Measurements from ENCODE around the gene UNC45B.
"Not testable (repeated sequence)": the region's sequence is repeated elsewhere in the genome, so short reads cannot be mapped to it uniquely, and the experiment has no call there.

UNC45B gene

GRCh38 chr17:35135322-35135721 is 12.3 kb upstream of the UNC45B start:
- Histone ChIP-seq H3K4me3 (no peak overlapping the region), H3K4me1 (peaks cover 0 to 9% (median 7%) of the 10 kb centered on the region in 10 experiments; a peak in 16 of 20 replicates), H3K27me3 (no peaks in the 10 kb centered on the region), H3K9ac (no peak overlapping the region), H4K20me1 (peaks cover 0 to 96% (median 77%) of the 10 kb centered on the region in 11 experiments; a peak in 18 of 22 replicates), H3K9me3 (replicated peaks in 1 of 11) (no peaks in the 10 kb centered on the region), H3K27ac (no peak overlapping the region), H3K4me2 (no peak overlapping the region), H3K36me3 (peaks cover 84 to 100% (median 100%) of the 10 kb centered on the region in 11 experiments)
- TF ChIP-seq Cebpa-rat (IDR thresholded peaks at IDR 0.05) = no peak

DNA sequence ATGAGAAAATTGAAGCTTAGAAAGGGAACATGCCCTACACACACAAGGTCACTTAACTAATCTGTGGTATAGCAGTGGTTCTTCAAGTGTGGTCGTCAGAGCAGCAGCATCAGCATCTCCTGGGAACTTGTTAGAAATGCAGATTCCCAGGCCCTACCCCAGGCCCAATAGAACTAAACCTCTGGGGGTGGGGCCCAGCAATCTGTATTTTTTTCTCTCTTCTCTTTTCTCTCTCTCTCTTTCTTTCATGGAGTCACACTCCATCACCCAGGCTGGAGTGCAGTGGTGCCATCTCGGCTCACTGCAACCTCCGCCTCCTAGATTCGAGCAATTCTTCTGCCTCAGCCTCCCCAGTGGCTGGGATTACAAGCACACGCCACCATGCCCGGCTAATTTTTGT is 9.4 kb upstream of the UNC45B start:
- Histone ChIP-seq H3K9me3 (replicated peaks in 1 of 11) (no peaks in the 10 kb centered on the region), H3K9ac (no peak overlapping the region), H3K4me3 (no peak overlapping the region), H4K20me1 (peaks cover 0 to 77% (median 54%) of the 10 kb centered on the region in 11 experiments; a peak in 18 of 22 replicates), H3K27ac (no peak overlapping the region), H3K4me2 (no peak overlapping the region), H3K27me3 (no peaks in the 10 kb centered on the region), H3K4me1 (peaks cover 12 to 21% (median 17%) of the 10 kb centered on the region in 10 experiments), H3K36me3 (peaks cover 61 to 78% (median 72%) of the 10 kb centered on the region in 11 experiments)
- TF ChIP-seq Cebpa-rat (IDR thresholded peaks at IDR 0.05) = no peak

- Histone ChIP-seq H3K4me1 (peaks cover 12 to 21% (median 17%) of the 10 kb centered on the region in 10 experiments), H4K20me1 (peaks cover 0 to 43% (median 30%) of the 10 kb centered on the region in 11 experiments; a peak in 17 of 22 replicates), H3K9me3 (replicated peaks in 1 of 11) (no peaks in the 10 kb centered on the region), H3K27me3 (no peaks in the 10 kb centered on the region), H3K36me3 (peaks cover 24 to 42% (median 35%) of the 10 kb centered on the region in 11 experiments), H3K4me3 (peak within 1 kb of the TSS; percentile 79 to 99 (median 94)), H3K27ac (peak within 1 kb of the TSS in 10 of 11 experiments; percentile 50 to 96 (median 86); a peak in 20 of 22 replicates), H3K9ac (peak within 1 kb of the TSS; percentile 69 to 98 (median 88)), H3K4me2 (peak within 1 kb of the TSS; percentile 79 to 97 (median 90))
- TF ChIP-seq Cebpa-rat (IDR thresholded peaks at IDR 0.05) = no peak
These were observed 5.7 kb upstream of the UNC45B start, which contains the start of gene NLE1 for GRCh38 chr17:35141681-35142466. NLE1 (minus strand) TSS chr17:35142303; CDS start chr17:35142275, 28 bp downstream.

DNA sequence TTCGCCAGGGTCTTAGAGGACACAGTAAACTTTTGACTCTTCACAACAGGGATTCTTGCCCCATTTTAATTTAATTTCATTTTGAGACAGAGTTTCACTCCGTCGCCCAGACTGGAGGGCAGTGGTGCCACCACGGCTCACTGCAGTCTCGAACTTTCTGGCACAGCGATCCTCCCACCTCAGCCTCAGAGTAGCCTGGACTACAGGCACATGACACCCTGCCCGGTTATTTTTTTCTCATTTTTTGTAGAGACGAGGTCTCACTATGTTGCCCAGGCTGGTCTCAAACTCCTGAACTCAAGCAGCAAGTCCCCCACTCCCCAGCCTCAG is 5.2 kb upstream of the UNC45B start:
- Histone ChIP-seq H4K20me1 (peaks cover 0 to 37% (median 26%) of the 10 kb centered on the region in 11 experiments; a peak in 15 of 22 replicates), H3K36me3 (peaks cover 19 to 36% (median 30%) of the 10 kb centered on the region in 11 experiments), H3K27me3 (no peaks in the 10 kb centered on the region), H3K4me2 (peak overlapping the region in 6 of 11 experiments; percentile 32 to 92 (median 90); a peak in 9 of 22 replicates), H3K4me3 (peak overlapping the region; percentile 79 to 99 (median 94); a peak in 15 of 20 replicates), H3K9ac (peak overlapping the region in 5 of 11 experiments; percentile 86 to 98 (median 89); a peak in 8 of 22 replicates), H3K4me1 (peaks cover 12 to 21% (median 17%) of the 10 kb centered on the region in 10 experiments), H3K9me3 (replicated peaks in 1 of 11) (no peaks in the 10 kb centered on the region), H3K27ac (peak overlapping the region in 2 of 11 experiments; percentile 84 to 96; a peak in 3 of 22 replicates)
- TF ChIP-seq Cebpa-rat (IDR thresholded peaks at IDR 0.05) = no peak

DNA sequence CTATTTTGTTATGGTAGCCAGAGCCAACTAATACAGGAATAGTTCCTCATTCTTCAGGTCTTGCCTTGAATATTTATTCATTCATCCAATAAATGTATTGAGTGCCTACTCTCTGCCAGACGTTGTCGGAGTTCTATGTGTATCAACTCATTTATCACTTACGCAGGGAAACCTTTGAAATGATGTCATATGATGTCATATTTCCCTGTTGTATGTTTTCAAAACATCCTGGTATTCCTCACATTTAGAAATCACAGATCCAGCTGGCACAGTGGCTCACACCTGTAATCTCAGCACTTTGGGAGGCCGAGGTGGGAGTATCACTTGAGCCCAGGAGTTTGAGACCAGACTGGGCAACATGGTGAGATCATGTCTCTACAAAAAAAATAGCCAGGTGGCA is 2.8 kb upstream of the UNC45B start:
- H3K36me3 ChIP-seq = peaks cover 0 to 13% (median 5%) of the 10 kb centered on the region in 11 experiments; a peak in 18 of 22 replicates
- no peak overlapping the region for H3K9ac ChIP-seq
- H3K9me3 ChIP-seq (replicated peaks in 1 of 11) = no peaks in the 10 kb centered on the region
- no peak overlapping the region for H3K4me2 ChIP-seq
- peaks cover 0 to 15% (median 8%) of the 10 kb centered on the region in 11 experiments; a peak in 14 of 22 replicates for H4K20me1 ChIP-seq
- H3K4me3 ChIP-seq = no peak overlapping the region
- H3K4me1 ChIP-seq = peaks cover 12 to 19% (median 15%) of the 10 kb centered on the region in 10 experiments
- H3K27ac ChIP-seq = no peak overlapping the region
- TF ChIP-seq Cebpa-rat (IDR thresholded peaks at IDR 0.05) = no peak
- H3K27me3 ChIP-seq = no peaks in the 10 kb centered on the region

GRCh38 chr17:35146214-35146833 is 1.3 kb upstream of the UNC45B start:
- no peak overlapping the region for H3K4me2 ChIP-seq
- H3K4me3 ChIP-seq = no peak overlapping the region
- H3K36me3 ChIP-seq = no peaks in the 10 kb centered on the region
- peaks cover 0 to 7% (median under 1%) of the 10 kb centered on the region in 10 experiments; a peak in 10 of 20 replicates for H3K4me1 ChIP-seq
- H3K9me3 ChIP-seq (replicated peaks in 1 of 11) = no peaks in the 10 kb centered on the region
- no peak overlapping the region for H3K27ac ChIP-seq
- H3K9ac ChIP-seq = no peak overlapping the region
- no peaks in the 10 kb centered on the region for H4K20me1 ChIP-seq
- H3K27me3 ChIP-seq = no peaks in the 10 kb centered on the region
- TF ChIP-seq Cebpa-rat (IDR thresholded peaks at IDR 0.05) = no peak

DNA sequence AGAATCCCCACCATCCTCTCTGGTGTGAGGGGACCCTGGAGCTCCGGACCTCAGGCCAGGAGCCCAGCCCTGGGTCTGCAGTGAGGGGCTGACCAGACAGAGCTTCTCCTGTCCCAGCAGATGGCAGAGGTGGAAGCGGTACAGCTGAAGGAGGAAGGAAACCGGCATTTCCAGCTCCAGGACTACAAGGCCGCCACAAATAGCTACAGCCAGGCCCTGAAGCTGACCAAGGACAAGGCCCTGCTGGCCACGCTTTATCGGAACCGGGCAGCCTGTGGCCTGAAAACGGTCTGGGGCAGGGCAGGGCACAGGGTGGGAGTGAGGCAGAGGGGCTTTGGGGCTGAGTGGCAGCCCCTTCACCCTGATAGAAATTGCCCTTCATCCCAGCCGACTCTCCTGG is 527 bp downstream of the UNC45B start:
- H3K4me1 ChIP-seq = 0 out of 20 replicates have a peak, but pooled peaks cover 0 to 4% (median 0%) of the 10 kb centered on the region in 10 experiments
- no peaks in the 10 kb centered on the region for H4K20me1 ChIP-seq
- H3K9ac ChIP-seq = no peak overlapping the region
- no peaks in the 10 kb centered on the region for H3K27me3 ChIP-seq
- H3K9me3 ChIP-seq (replicated peaks in 1 of 11) = no peaks in the 10 kb centered on the region
- no peaks in the 10 kb centered on the region for H3K36me3 ChIP-seq
- H3K27ac ChIP-seq = no peak overlapping the region
- no peak overlapping the region for H3K4me3 ChIP-seq
- TF ChIP-seq Cebpa-rat (IDR thresholded peaks at IDR 0.05) = no peak
- H3K4me2 ChIP-seq = no peak overlapping the region

DNA sequence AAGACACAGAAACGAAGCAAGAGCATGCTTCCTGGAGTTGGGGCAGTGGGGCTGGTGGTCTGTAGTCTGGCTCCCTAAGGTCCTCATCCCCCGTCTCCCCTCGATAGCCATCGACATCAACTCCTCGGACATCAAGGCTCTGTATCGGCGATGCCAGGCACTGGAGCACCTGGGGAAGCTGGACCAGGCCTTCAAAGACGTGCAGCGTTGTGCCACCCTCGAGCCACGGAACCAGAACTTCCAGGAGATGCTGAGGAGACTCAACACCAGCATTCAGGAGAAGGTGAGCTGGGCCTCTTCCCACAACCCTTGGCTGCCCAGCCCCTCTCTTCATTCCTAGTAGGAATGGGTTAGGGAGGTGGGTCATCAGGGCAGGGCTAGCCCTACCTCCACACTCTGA is 2.3 kb downstream of the UNC45B start:
- Histone ChIP-seq H3K27ac (no peak overlapping the region), H3K9me3 (replicated peaks in 1 of 11) (no peaks in the 10 kb centered on the region), H3K9ac (no peak overlapping the region), H4K20me1 (no peaks in the 10 kb centered on the region), H3K27me3 (no peaks in the 10 kb centered on the region), H3K4me3 (no peak overlapping the region), H3K4me2 (no peak overlapping the region), H3K36me3 (no peaks in the 10 kb centered on the region), H3K4me1 (0 out of 20 replicates have a peak, but pooled peaks cover 0 to 4% (median 0%) of the 10 kb centered on the region in 10 experiments)
- TF ChIP-seq Cebpa-rat (IDR thresholded peaks at IDR 0.05) = no peak

- H3K27ac ChIP-seq; H3K36me3 ChIP-seq; H3K4me1 ChIP-seq; H3K9me3 ChIP-seq (replicated peaks in 1 of 11); H3K9ac ChIP-seq; H3K4me2 ChIP-seq; H4K20me1 ChIP-seq; H3K27me3 ChIP-seq; H3K4me3 ChIP-seq: not testable (repeated sequence)
These were observed 3.5 kb downstream of the UNC45B start for GRCh38 chr17:35151080-35151479.

Data from BLaER1 treated with 17β-estradiol and CSF1 and Interleukin-3, amounts not matched to agents 10 nM and 100 nM (cell line).